HepG2 (cell line): Measurements from ENCODE around the gene PRR30. TPM values are rescaled to one million over a fixed set of nuclear protein-coding genes. Genes with fewer than 3 reads are reported as not detected.

ENCODE experiments used
- AGO1 ChIP-seq: fragments of 200-400 bp; formaldehyde crosslinking; IDR thresholded peaks from 2 replicates; pipeline ENCODE4 v1.6.1; 2017; ENCODE audit warnings: mild to moderate bottlenecking, low read depth, low read length, moderate library complexity; ENCODE audit not compliant: poor library complexity, severe bottlenecking
- ERF ChIP-seq: IDR thresholded peaks from 2 replicates; pipeline ENCODE4 v1.6.1; 2018; ENCODE audit warnings: missing biosample characterization, missing genetic modification reagents
- HDAC2 ChIP-seq: sonication (generic); formaldehyde crosslinking; IDR thresholded peaks from 2 replicates; pipeline ENCODE4 v1.4.0; 2020; ENCODE audit warnings: missing genetic modification reagents
- NFE2L2 ChIP-seq: fragments of 150-350 bp; IDR thresholded peaks from 2 replicates; pipeline ENCODE4 v1.6.1; 2014; ENCODE audit warnings: low read length
- POLR2AphosphoS5 ChIP-seq: IDR thresholded peaks from 2 replicates; pipeline ENCODE4 v1.6.1; 2012; ENCODE audit warnings: low read depth, low read length
- PREB ChIP-seq: sonication (generic); formaldehyde crosslinking; IDR thresholded peaks from 2 replicates; pipeline ENCODE4 v1.4.0; 2020; ENCODE audit warnings: missing genetic modification reagents
- RORA ChIP-seq: sonication (generic); formaldehyde crosslinking; IDR thresholded peaks from 2 replicates; pipeline ENCODE4 v1.5.0; 2020; ENCODE audit warnings: mild to moderate bottlenecking, missing genetic modification reagents, moderate library complexity
- THYN1 ChIP-seq: sonication (generic); formaldehyde crosslinking; IDR thresholded peaks from 2 replicates; pipeline ENCODE4 v1.8.1; 2023; ENCODE audit warnings: low read depth, mild to moderate bottlenecking, moderate library complexity, missing genetic modification reagents, borderline replicate concordance
- TP53 ChIP-seq: sonication (generic); formaldehyde crosslinking; conservative IDR thresholded peaks from 2 replicates; pipeline ENCODE4 v1.4.0; 2020; ENCODE audit warnings: missing genetic modification reagents
- ZBTB1 ChIP-seq: sonication (generic); formaldehyde crosslinking; IDR thresholded peaks from 2 replicates; pipeline ENCODE4 v1.4.0; 2020; ENCODE audit warnings: missing genetic modification reagents, borderline replicate concordance
- ZNF350 ChIP-seq: sonication (generic); formaldehyde crosslinking; IDR thresholded peaks from 2 replicates; pipeline ENCODE4 v1.4.0; 2020; ENCODE audit warnings: mild to moderate bottlenecking, low read depth, missing genetic modification reagents, borderline replicate concordance
- ZNF547 ChIP-seq: sonication (generic); formaldehyde crosslinking; IDR thresholded peaks from 2 replicates; pipeline ENCODE4 v1.5.1; 2020; ENCODE audit warnings: mild to moderate bottlenecking, missing genetic modification reagents
- ZNF776 ChIP-seq: sonication (generic); formaldehyde crosslinking; IDR thresholded peaks from 2 replicates; pipeline ENCODE4 v1.4.0; 2020; ENCODE audit warnings: mild to moderate bottlenecking, missing genetic modification reagents
- ZSCAN12 ChIP-seq: sonication (generic); formaldehyde crosslinking; IDR thresholded peaks from 2 replicates; pipeline ENCODE4 v1.9.0; 2021; ENCODE audit warnings: mild to moderate bottlenecking, missing genetic modification reagents
- polyA plus RNA-seq, 8 experiments: library from polyadenylated mRNA; depleted of rRNA in 3 of 8; stranded (reverse) in 7 of 8; unstranded in 1 of 8; fragments of >200 nt; fragmentation: Illumina TruSeq in 4 of 8; extraction: Trizol in 4 of 8; gene quantifications; 2 replicates each; pipeline versions ENCODE4 v1.2.1 to v1.2.3, GENCODE V29; 2011 to 2016; ENCODE audit warnings: low read depth in 4 of 8, missing spikeins in 1 of 8, mixed read lengths in 1 of 8; ENCODE audit not compliant: insufficient read depth in 1 of 8
- total RNA-seq, 5 experiments: library from RNA; depleted of rRNA; stranded (reverse); fragments of >200 nt; fragmentation: Illumina TruSeq; extraction: Trizol; gene quantifications; 2 replicates each; pipeline ENCODE4 v1.2.3, GENCODE V29; 2016; ENCODE audit warnings: low read depth in 1 of 5
- TF ChIP-seq, protein P1 (sequence below): sonication (generic); formaldehyde crosslinking; IDR thresholded peaks from 2 replicates; pipeline ENCODE4 v1.9.0; 2022; ENCODE audit warnings: missing genetic modification reagents, mild to moderate bottlenecking, borderline replicate concordance
- TF ChIP-seq, protein P2 (sequence below): IDR thresholded peaks from 2 replicates; pipeline ENCODE4 v1.6.1; 2018; ENCODE audit warnings: missing genetic modification reagents, mild to moderate bottlenecking, missing compliant biosample characterization
- TF ChIP-seq, protein P3 (sequence below), 2 experiments: sonication (generic) in 1 of 2; formaldehyde crosslinking in 1 of 2; IDR thresholded peaks; 2 replicates each; pipeline versions ENCODE4 v1.4.0 to v1.6.1; 2018 to 2020; ENCODE audit warnings: missing genetic modification reagents in 2 of 2, borderline replicate concordance in 1 of 2, low read depth in 1 of 2, mild to moderate bottlenecking in 1 of 2, missing biosample characterization in 1 of 2
- TF ChIP-seq, protein P4 (sequence below): fragments of 450-650 bp; IDR thresholded peaks from 2 replicates; pipeline ENCODE4 v1.6.1; 2017; ENCODE audit warnings: mild to moderate bottlenecking

PRR30 gene
- total and polyA plus RNA-seq, 2 of the 13 experiments (the other 11 are each of a cell fraction or from before 2014, with no cell fraction given), result not detected

DNA sequence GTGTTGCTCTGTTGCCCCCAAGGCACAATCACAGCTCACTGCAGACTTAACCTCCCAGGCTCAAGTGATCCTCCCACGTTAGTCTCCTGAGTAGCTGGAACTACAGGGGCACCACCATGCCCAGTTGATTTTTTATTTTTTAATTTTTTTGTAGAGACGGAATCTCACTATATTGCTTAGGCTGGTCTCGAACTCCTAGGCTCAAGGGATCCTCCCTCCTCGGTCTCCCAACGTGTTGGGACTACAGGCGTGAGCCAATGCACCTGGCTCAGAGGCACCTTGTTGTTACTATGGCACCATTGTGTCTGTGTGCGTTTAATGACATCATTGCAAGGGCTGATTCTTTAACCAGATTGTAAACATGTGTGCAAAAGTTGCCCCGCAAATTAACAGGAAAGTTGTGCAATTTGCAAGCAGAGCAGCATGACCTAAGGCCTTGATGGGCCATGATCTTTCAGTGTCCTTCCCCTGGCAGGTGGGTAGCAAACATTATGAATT, 32.2 kb upstream of the PRR30 start (continued):
- TF ChIP-seq RORA (CRISPR knock-in tag) (no peak), ZNF776 (CRISPR knock-in tag) (no peak), ZSCAN12 (CRISPR knock-in tag) (no peak), PREB (CRISPR knock-in tag) (no peak), AGO1 (no peak), ERF (CRISPR knock-in tag) (peak; percentile 97), TP53 (CRISPR knock-in tag) (peak; percentile 80), HDAC2 (peak; percentile 96), THYN1 (no peak), POLR2AphosphoS5 (no peak), ZNF350 (CRISPR knock-in tag) (peak; percentile 72; the same call in 1 of the 2 replicates), ZNF547 (peak; percentile 46; the same call in 1 of the 2 replicates), ZBTB1 (CRISPR knock-in tag) (peak; percentile 97), NFE2L2 (no peak)
- TF ChIP-seq, protein P1, sequence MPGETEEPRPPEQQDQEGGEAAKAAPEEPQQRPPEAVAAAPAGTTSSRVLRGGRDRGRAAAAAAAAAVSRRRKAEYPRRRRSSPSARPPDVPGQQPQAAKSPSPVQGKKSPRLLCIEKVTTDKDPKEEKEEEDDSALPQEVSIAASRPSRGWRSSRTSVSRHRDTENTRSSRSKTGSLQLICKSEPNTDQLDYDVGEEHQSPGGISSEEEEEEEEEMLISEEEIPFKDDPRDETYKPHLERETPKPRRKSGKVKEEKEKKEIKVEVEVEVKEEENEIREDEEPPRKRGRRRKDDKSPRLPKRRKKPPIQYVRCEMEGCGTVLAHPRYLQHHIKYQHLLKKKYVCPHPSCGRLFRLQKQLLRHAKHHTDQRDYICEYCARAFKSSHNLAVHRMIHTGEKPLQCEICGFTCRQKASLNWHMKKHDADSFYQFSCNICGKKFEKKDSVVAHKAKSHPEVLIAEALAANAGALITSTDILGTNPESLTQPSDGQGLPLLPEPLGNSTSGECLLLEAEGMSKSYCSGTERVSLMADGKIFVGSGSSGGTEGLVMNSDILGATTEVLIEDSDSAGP (CRISPR knock-in tag), result no peak; the same call in 1 of the 2 replicates
- TF ChIP-seq, protein P2, sequence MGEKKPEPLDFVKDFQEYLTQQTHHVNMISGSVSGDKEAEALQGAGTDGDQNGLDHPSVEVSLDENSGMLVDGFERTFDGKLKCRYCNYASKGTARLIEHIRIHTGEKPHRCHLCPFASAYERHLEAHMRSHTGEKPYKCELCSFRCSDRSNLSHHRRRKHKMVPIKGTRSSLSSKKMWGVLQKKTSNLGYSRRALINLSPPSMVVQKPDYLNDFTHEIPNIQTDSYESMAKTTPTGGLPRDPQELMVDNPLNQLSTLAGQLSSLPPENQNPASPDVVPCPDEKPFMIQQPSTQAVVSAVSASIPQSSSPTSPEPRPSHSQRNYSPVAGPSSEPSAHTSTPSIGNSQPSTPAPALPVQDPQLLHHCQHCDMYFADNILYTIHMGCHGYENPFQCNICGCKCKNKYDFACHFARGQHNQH (CRISPR knock-in tag), result peak; percentile 99
- TF ChIP-seq, protein P3, sequence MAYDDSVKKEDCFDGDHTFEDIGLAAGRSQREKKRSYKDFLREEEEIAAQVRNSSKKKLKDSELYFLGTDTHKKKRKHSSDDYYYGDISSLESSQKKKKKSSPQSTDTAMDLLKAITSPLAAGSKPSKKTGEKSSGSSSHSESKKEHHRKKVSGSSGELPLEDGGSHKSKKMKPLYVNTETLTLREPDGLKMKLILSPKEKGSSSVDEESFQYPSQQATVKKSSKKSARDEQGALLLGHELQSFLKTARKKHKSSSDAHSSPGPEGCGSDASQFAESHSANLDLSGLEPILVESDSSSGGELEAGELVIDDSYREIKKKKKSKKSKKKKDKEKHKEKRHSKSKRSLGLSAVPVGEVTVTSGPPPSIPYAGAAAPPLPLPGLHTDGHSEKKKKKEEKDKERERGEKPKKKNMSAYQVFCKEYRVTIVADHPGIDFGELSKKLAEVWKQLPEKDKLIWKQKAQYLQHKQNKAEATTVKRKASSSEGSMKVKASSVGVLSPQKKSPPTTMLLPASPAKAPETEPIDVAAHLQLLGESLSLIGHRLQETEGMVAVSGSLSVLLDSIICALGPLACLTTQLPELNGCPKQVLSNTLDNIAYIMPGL (CRISPR knock-in tag; IDR thresholded peaks at IDR 0.05; ENCODE audit: borderline replicate concordance in 1 of 2, low read depth in 1 of 2), result peak in 1 of 2 experiments; percentile 44; a peak in 1 of 4 replicates
- TF ChIP-seq, protein P4, sequence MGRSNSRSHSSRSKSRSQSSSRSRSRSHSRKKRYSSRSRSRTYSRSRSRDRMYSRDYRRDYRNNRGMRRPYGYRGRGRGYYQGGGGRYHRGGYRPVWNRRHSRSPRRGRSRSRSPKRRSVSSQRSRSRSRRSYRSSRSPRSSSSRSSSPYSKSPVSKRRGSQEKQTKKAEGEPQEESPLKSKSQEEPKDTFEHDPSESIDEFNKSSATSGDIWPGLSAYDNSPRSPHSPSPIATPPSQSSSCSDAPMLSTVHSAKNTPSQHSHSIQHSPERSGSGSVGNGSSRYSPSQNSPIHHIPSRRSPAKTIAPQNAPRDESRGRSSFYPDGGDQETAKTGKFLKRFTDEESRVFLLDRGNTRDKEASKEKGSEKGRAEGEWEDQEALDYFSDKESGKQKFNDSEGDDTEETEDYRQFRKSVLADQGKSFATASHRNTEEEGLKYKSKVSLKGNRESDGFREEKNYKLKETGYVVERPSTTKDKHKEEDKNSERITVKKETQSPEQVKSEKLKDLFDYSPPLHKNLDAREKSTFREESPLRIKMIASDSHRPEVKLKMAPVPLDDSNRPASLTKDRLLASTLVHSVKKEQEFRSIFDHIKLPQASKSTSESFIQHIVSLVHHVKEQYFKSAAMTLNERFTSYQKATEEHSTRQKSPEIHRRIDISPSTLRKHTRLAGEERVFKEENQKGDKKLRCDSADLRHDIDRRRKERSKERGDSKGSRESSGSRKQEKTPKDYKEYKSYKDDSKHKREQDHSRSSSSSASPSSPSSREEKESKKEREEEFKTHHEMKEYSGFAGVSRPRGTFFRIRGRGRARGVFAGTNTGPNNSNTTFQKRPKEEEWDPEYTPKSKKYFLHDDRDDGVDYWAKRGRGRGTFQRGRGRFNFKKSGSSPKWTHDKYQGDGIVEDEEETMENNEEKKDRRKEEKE, result no peak
